GM04503 (cell line): ENCODE measurements around the gene RBBP8.

ENCODE experiments used
- DNase-seq: peaks from one replicate; pipeline ENCODE4 v3.0.0-alpha.2; 2012; ENCODE audit warnings: low read depth

The RBBP8 gene

GRCh38 chr18:22999212-22999611 is 66.1 kb downstream of the RBBP8 start:
- no peak for DNase-seq

- DNase-seq: no peak
Observed at GRCh38 chr18:22999647-23000046, 66.5 kb downstream of the RBBP8 start.

GRCh38 chr18:23003289-23003688 is 70.2 kb downstream of the RBBP8 start:
- DNase-seq: no peak

- no peak for DNase-seq
Observed at GRCh38 chr18:23012249-23012648, 79.1 kb downstream of the RBBP8 start.

GRCh38 chr18:23020555-23021294 is 87.6 kb downstream of the RBBP8 start:
- no peak for DNase-seq

GRCh38 chr18:23021623-23022022 is 88.5 kb downstream of the RBBP8 start:
- DNase-seq: no peak

- peak; percentile 89 for DNase-seq
Observed at GRCh38 chr18:23032030-23032582, 99.0 kb downstream of the RBBP8 start.

GRCh38 chr18:23033056-23033455 is 99.9 kb downstream of the RBBP8 start:
- DNase-seq: no peak

GRCh38 chr18:23036660-23037201 is 103.6 kb downstream of the RBBP8 start:
- DNase-seq: no peak

GRCh38 chr18:23037646-23038045 is 104.5 kb downstream of the RBBP8 start:
- DNase-seq: no peak

GRCh38 chr18:23038712-23039111 is 105.6 kb downstream of the RBBP8 start:
- no peak for DNase-seq

- no peak for DNase-seq
Observed at GRCh38 chr18:23042133-23042532, 109.0 kb downstream of the RBBP8 start.

GRCh38 chr18:23043803-23044376 is 110.8 kb downstream of the RBBP8 start:
- DNase-seq: no peak

GRCh38 chr18:23049698-23050373 is 116.7 kb downstream of the RBBP8 start:
- no peak for DNase-seq

- DNase-seq: peak; percentile 63
Observed at GRCh38 chr18:23053776-23054457, 120.8 kb downstream of the RBBP8 start.

GRCh38 chr18:23054553-23054952 is 121.4 kb downstream of the RBBP8 start:
- DNase-seq: no peak

- no peak for DNase-seq
Observed at GRCh38 chr18:23056315-23056714, 123.2 kb downstream of the RBBP8 start.

- DNase-seq: no peak
Observed at GRCh38 chr18:23057096-23057495, 124.0 kb downstream of the RBBP8 start.

- no peak for DNase-seq
Observed at GRCh38 chr18:23058746-23059415, 125.8 kb downstream of the RBBP8 start.

- DNase-seq: no peak
Observed at GRCh38 chr18:23059541-23060465, 126.7 kb downstream of the RBBP8 start.
